H54 (cell line): Measurements from ENCODE around the gene TYK2.

ENCODE experiments used
- DNase-seq: peaks from one replicate; pipeline ENCODE4 v3.0.0; 2011; ENCODE audit warnings: low spot score, mixed read lengths; ENCODE audit not compliant: insufficient read length
- FAIRE-seq: peaks from 3 replicates; lab custom pipeline; 2011; peaks lifted over from hg19 to GRCh38; lab: Jason Lieb, UNC
- POLR2A ChIP-seq: IDR thresholded peaks from 2 replicates; pipeline ENCODE4 v1.6.1; 2011; ENCODE audit warnings: low read depth, mild to moderate bottlenecking, low read length

Gene TYK2

DNA sequence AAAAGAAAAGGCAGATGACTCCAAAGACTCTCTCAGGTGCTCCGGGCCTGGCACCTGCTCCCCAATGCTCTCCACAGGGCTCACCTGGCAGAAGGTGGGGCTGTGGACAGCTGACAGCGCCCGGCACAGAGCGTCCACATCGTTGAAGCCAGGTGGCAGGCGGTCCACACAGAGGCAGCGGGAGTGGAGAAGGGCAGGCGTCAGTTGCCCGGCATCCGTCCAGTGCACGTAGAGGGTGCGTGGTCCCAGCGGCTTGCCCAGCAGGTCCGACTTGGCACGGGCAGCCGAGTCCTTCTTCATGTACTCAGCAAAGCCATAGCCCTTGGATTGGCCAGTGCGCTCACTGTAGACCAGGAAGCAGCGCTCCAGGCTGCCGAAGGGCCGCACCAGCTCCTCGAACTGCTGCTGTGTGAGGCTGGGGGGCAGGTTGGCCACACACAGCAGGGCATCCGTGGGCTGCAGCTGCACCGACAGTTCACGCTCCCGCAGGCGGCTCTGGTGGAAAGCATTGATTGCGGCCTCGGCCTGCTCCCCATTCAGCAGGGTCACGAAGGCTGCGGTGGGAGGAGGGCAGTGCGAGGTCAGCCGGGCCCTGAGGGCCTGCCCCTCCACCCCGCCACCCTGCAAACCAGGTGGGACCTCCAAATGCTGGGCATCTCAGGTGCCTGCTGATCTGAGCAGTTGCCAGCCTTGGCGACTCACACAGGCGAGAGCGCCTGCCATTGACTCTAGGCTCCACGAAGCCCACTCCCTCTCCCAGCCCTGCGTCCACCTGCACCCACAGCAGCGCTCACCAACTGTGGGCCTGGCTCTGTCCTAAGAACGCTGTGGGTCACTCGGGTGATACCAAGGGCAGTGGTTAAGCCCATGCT lies 51.6 kb downstream of the TYK2 start:
- DNase-seq (no peak), FAIRE-seq (no peak)
- no peak for TF ChIP-seq POLR2A

- FAIRE-seq (no peak), DNase-seq (no peak)
- TF ChIP-seq POLR2A: no peak
Observed at GRCh38 chr19:10327793-10328192, 52.6 kb downstream of the TYK2 start.

DNA sequence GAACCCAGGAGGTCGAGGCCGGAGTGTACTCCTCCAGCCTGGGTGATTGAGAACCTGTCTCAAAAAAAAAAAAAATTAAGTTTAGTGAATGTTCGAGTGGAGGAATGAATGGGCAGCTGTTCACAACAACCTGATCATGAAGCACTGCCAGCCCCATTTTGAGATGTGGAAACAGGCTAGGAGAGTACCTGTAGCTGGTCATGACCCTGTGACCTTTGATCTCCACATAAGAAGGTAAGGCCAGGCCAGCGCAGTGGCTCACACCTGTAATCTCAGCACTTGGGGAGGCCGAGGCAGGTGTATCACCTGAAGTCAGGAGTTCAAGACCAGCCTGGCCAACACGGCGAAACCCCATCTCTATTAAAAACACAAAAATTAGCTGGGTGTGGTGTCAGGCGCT lies 54.6 kb downstream of the TYK2 start:
- TF ChIP-seq POLR2A: no peak
- DNase-seq: no peak
- no peak for FAIRE-seq

DNA sequence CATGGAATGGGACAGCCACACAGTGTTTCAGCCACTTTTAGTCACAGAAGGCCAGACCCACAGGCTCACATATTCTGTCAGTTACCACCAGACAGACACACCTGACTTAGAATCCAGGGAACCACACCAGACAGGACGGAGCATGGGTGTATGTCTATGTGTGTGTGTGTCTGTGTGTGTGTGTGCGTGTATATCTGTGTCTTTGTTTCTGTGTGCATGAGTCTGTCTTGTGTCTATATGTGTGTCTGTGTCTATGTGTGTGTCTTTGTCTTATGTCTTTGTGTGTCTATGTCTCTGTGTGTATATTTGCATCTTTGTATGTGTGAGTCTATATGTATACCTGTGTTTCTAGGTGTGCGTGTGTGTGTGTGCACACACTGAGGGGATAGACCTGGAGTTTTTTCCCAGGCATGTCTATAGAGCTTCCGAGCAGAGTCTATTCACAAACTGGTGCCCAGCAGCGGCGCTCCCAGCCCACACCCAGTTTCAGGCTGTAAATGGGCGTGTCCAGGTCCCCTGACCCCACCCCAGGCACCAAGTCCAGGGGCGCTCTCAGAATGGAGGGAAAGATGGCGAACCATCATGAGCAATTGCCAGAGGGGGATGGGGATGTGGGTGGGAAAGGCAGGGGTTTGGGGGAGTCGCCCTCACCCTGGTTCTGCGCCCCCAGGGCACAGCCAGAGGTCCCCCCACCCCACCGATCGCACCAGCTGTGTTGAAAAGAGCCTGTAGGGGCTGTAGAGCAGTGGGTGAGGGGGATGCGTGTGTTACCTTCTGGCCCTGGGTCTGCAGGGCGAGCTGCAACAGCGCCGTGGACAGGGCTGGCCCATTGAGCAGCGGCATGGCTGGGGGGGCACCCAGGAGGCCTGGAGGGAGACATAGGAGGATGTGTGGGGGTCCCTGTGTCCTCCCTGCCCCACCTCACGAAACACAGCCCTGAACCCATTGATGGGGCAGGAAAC lies 58.2 kb downstream of the TYK2 start:
- no peak for TF ChIP-seq POLR2A
- no peak for FAIRE-seq
- DNase-seq: no peak

DNA sequence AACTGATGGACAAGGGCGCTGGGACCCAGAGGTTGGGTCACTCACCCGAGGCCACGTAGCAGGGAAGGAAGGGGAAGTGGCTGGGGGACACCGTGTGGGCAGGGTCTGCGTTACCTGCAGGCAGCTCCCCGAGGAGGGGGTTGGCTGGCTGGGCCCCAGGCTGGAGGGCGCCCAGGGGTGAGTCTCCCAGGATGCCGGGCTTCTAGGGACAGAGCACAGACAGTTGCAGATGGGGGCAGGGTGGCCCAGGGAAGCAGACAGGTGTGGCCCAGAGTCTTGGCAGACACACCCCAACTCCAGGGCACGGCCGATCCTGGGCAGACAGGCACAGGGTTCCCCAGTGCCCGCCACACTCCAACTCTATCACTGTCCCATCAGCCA lies 59.0 kb downstream of the TYK2 start:
- no peak for FAIRE-seq
- TF ChIP-seq POLR2A: no peak
- no peak for DNase-seq

- no peak for FAIRE-seq
- DNase-seq: no peak
- TF ChIP-seq POLR2A: no peak
Observed at GRCh38 chr19:10320602-10321416, 59.6 kb downstream of the TYK2 start.

GRCh38 chr19:10318807-10319682 lies 61.3 kb downstream of the TYK2 start:
- DNase-seq (no peak), FAIRE-seq (no peak)
- no peak for TF ChIP-seq POLR2A

GRCh38 chr19:10317857-10318462 lies 62.4 kb downstream of the TYK2 start:
- TF ChIP-seq POLR2A: no peak
- no peak for FAIRE-seq
- no peak for DNase-seq

DNA sequence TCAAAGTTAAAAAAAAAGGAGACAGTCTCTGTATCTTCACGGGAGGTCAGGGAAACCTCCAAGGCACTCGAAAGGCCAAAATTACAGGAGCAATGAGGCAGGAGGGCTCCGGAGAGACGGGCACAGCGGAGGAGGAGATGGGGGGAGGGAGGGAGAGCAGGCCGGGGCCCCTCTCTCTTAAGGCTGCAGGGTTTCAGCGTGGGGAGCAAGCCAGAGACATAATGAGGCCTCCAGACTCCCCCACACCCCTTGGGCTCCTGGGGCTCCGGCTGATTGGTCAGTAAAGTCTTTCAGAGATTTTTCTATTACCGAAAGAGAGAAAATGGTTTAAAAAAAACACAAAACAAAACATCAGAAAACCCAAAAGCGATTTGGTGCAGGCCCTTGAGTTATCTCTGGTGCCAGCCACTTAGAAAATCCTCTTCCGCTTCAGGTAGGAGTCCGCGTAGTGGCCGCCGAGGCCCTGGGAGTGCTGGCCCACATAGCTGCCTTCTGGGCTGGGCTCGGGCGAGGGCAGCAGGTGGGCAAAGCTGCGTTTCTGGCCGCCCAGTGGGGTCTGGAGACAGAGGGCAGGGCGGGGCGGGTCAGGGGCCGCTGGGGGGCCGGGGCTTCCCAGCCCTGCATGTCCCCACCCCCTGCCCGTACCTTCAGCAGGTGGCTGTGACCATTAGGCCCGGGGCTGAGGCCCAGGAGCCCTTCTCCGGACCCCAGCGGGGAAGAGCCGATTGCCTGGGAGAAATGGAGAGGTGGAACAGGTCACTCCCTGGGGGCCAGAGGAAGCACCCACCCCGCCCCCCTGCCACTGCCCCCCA lies 63.1 kb downstream of the TYK2 start:
- FAIRE-seq (no peak), DNase-seq (no peak)
- no peak for TF ChIP-seq POLR2A

GRCh38 chr19:10316229-10317044 lies 63.9 kb downstream of the TYK2 start:
- FAIRE-seq (no peak), DNase-seq (no peak)
- TF ChIP-seq POLR2A: no peak
